Lower lobe of right lung (tissue), 2 donors: ENCODE data around the gene FAM43A. TPM values are rescaled to one million over a fixed set of nuclear protein-coding genes. Genes with fewer than 3 reads are reported as not detected.
A peak's percentile ranks its signal among the peaks of the same experiment; 100 is the strongest.

Experiments
- ATAC-seq, 2 donors: fragments of 200-7000 bp; cut with Tn5 transposase; one replicate each; pipeline ENCODE4 v1.9.1; 2020 to 2022; ENCODE audit warnings: mild to moderate bottlenecking in 2 of 2, moderate library complexity in 2 of 2
- DNase-seq: peaks from one replicate; pipeline ENCODE4 v3.0.0-alpha.2; 2020
- H3K27ac ChIP-seq: fragments of 200-600 bp; one replicate; pipeline ENCODE4 v1.8.0; 2022
- H3K27me3 ChIP-seq: fragments of 200-600 bp; one replicate; pipeline ENCODE4 v1.8.0; 2022; ENCODE audit warnings: low read depth
- H3K36me3 ChIP-seq: fragments of 200-600 bp; one replicate; pipeline ENCODE4 v1.8.0; 2022; ENCODE audit warnings: mild to moderate bottlenecking
- H3K4me1 ChIP-seq: fragments of 200-600 bp; one replicate; pipeline ENCODE4 v1.8.0; 2022
- H3K4me3 ChIP-seq: fragments of 200-600 bp; one replicate; pipeline ENCODE4 v1.8.0; 2022; ENCODE audit warnings: mild to moderate bottlenecking
- H3K9me3 ChIP-seq: fragments of 200-600 bp; one replicate; pipeline ENCODE4 v1.8.0; 2022
- CTCF ChIP-seq: fragments of 200-600 bp; IDR thresholded peaks from one replicate; pipeline ENCODE4 v1.8.0; 2022; ENCODE audit warnings: antibody characterized with exemption, mild to moderate bottlenecking
- intact Hi-C: fragments of 100-400 bp; cut with DNase I; formaldehyde crosslinking; loops from one replicate; pipeline ENCODE4 v1.11.0; 2022
- total RNA-seq: library from RNA; stranded (reverse); fragmentation: NEBNext Ultra II Directional; extraction: Animal tissue kit (Norgen Biotek cat#: 25700); gene quantifications from one replicate; pipeline ENCODE4 v1.2.1, GENCODE V29; 2021
- donor health status: DM: no; HTN: yes; CAD: no; lungs with severe emphysema.

The FAM43A gene
- total RNA-seq, 1 donor from 2014 or later = 12.9 TPM

DNA sequence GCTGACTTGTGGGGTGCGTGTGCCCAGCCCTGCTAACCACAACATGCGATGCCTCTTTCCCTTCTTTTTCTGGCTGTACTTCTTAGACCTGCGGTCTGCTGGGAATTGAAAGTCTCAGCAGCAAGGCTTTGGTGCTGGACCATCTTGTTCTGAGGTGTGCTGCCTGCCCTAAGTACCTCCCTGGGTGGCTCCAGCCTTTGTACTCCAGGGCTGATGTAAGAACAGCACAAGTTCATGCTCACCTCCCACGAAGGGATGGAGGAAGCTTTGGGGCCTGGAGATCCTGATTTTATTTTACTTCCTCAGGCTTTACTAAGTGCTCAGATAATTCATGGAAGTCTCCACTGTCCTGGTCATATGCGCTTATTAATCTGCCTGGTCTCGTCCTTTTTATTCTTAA is 28.9 kb downstream of the FAM43A start:
- no peaks in the 10 kb centered on the region for H3K36me3 ChIP-seq
- H3K4me1 ChIP-seq = peaks cover 9% of the 10 kb centered on the region
- no peak overlapping the region for H3K27ac ChIP-seq
- intact Hi-C loops = no loop called here
- no peaks in the 10 kb centered on the region for H3K9me3 ChIP-seq
- no peak for DNase-seq
- H3K4me3 ChIP-seq = no peak overlapping the region
- no peak for TF ChIP-seq CTCF
- H3K27me3 ChIP-seq = no peaks in the 10 kb centered on the region
- no peak for ATAC-seq

GRCh38 chr3:194715022-194715800 is 29.5 kb downstream of the FAM43A start:
- ATAC-seq = no peak
- Histone ChIP-seq H3K4me1 (peaks cover 9% of the 10 kb centered on the region), H3K27me3 (no peaks in the 10 kb centered on the region), H3K4me3 (no peak overlapping the region), H3K9me3 (no peaks in the 10 kb centered on the region), H3K27ac (no peak overlapping the region), H3K36me3 (no peaks in the 10 kb centered on the region)
- no peak for DNase-seq
- intact Hi-C loops = no loop called here
- TF ChIP-seq CTCF = no peak

DNA sequence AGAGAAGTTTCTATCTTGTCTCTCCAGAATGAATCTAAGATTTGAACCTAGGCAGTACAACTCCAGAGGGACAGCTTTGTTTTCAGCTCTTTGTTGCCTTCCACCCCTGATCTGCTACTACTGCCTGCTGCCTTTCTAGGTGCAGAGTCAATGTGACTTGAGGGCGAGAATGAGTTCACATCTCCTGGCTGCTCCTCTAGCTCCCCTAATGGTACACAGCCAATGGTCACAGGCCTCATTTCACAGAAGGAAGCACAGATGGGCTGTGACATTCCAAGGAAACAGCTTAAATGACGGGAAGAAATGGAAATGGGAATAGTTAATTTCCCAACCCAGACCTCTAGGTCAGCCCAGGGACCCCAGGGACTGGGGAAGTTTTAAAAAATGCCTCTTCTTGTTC is 32.4 kb downstream of the FAM43A start:
- H3K27ac ChIP-seq = no peak overlapping the region

DNA sequence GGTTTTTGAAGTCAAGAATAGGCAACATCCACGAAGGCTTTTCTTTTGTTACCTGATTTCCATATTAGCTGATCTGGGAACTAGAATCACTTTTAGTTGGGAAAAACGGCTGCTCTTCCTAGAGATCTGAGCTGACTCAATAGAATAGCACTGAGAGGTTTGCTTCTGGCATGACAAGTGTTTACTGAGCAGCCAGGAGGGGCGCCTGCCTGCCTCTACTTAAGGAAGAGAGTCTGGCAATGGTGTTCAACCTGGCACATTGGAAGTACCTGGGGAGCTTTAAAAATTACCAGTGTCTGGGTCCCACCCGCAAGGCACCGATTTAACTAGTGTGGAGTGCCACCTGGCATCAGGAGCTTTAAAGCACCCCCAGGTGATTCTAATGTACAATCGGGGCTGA is 34.4 kb downstream of the FAM43A start:
- ATAC-seq = peak in 1 of 2 donors; percentile 69
- intact Hi-C loops = no loop called here

More for the DNA sequence above, 32.4 kb downstream of the FAM43A start:
- H3K4me1 ChIP-seq = no peaks in the 10 kb centered on the region
- no peak for TF ChIP-seq CTCF
- no peak overlapping the region for H3K4me3 ChIP-seq
- H3K27me3 ChIP-seq = no peaks in the 10 kb centered on the region
- intact Hi-C loops = no loop called here
- H3K9me3 ChIP-seq = no peaks in the 10 kb centered on the region
- DNase-seq (no peak), ATAC-seq (no peak)
- no peaks in the 10 kb centered on the region for H3K36me3 ChIP-seq

DNA sequence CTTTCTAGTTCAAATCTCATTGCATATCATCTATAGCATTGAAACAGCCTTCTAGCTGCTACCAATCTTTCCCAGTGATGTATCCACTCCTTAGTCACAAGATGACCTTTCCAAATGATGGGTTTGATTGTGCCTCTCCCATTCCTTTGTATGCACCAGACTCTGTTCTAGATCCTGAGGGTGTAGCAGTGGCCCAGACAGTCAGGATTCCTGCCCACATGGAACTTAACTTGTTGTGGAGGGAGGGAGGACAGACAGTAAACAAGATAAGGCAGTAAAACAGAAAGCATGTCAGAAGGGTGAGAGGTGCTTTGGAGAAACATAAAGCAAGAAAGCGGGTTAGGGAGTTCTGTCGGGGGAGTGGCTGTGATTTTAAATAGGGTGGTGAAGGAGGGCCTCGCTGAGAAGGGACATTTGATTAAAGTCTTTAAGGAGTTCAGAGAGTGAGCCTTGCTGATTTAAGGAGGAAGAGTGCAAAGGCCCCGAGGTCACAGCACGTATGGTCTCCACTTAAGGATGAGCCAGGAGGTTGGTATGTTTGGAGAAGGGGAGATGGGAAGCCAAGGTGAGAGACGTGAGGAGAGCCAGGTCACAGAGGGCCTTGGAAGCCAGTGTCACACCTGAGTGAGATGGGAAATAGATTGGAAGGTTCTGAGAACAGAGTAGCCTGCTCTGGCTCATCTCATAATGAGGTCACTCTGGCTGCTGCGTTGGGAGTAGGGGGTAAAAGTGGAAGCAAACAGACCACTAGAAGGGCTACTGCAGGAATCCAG is 38.3 kb downstream of the FAM43A start:
- TF ChIP-seq CTCF = no peak

More for the DNA sequence above, 34.4 kb downstream of the FAM43A start:
- Histone ChIP-seq H3K36me3 (no peaks in the 10 kb centered on the region), H3K27me3 (no peaks in the 10 kb centered on the region), H3K4me3 (no peak overlapping the region), H3K9me3 (no peaks in the 10 kb centered on the region), H3K4me1 (no peaks in the 10 kb centered on the region), H3K27ac (no peak overlapping the region)
- TF ChIP-seq CTCF = no peak
- no peak for DNase-seq

More for the DNA sequence above, 38.3 kb downstream of the FAM43A start:
- no peaks in the 10 kb centered on the region for H3K36me3 ChIP-seq
- no peaks in the 10 kb centered on the region for H3K27me3 ChIP-seq
- intact Hi-C loops = no loop called here
- DNase-seq (no peak), ATAC-seq (no peak)
- H3K9me3 ChIP-seq = no peaks in the 10 kb centered on the region
- H3K4me3 ChIP-seq = no peak overlapping the region
- no peak overlapping the region for H3K27ac ChIP-seq
- no peaks in the 10 kb centered on the region for H3K4me1 ChIP-seq
